SK-N-SH (cell line): Measurements from ENCODE around the gene SLC43A3. TPM values are rescaled to one million over a fixed set of nuclear protein-coding genes. Genes with fewer than 3 reads are reported as not detected.

Source experiments
- CTCF ChIA-PET: fragments of 300-600, 350-600 bp; formaldehyde crosslinking; extraction: SDS; loops from one replicate; lab custom pipeline; 2021; lab: Yijun Ruan, JAX
- POLR2A ChIA-PET: fragments of 350-600 bp; sonication (Branson Sonifier 250); formaldehyde crosslinking; extraction: SDS; loops from one replicate; lab custom pipeline; 2020; ENCODE audit warnings: antibody characterized with exemption, inconsistent platforms; lab: Yijun Ruan, JAX
- DNase-seq: peaks from one replicate; pipeline ENCODE4 v3.0.0; 2012
- H2AFZ ChIP-seq: fragments of 200-600 bp; sonication (generic); 2 replicates; pipeline ENCODE4 v1.8.1; 2016; ENCODE audit warnings: antibody characterized with exemption, mild to moderate bottlenecking, low read depth
- H3F3A ChIP-seq: fragments of 200-600 bp; sonication (generic); replicated peaks from 2 replicates; pipeline ENCODE3; 2016; ENCODE audit warnings: antibody characterized with exemption, mild to moderate bottlenecking; ENCODE audit not compliant: insufficient read depth
- H3K27ac ChIP-seq, 2 experiments: fragments of 200-500 bp in 1 of 2; fragments of 200-600 bp in 1 of 2; sonication (Bioruptor generic) in 1 of 2; sonication (generic), shearing (Covaris generic) in 1 of 2; 2 replicates each; pipeline versions ENCODE4 v1.5.1 to v1.6.1; 2014 to 2016; ENCODE audit warnings: low read depth in 2 of 2, inconsistent platforms in 1 of 2, low read length in 1 of 2, mild to moderate bottlenecking in 1 of 2, mixed read lengths in 1 of 2
- H3K27me3 ChIP-seq: fragments of 200-600 bp; sonication (generic), shearing (Covaris generic); 2 replicates; pipeline ENCODE4 v1.6.1; 2016; ENCODE audit warnings: mixed run types; ENCODE audit not compliant: insufficient read depth
- H3K36me3 ChIP-seq, 2 experiments: fragments of 200-500 bp in 1 of 2; fragments of 200-600 bp in 1 of 2; sonication (Bioruptor generic) in 1 of 2; sonication (generic) in 1 of 2; replicated peaks in 1 of 2; 2 replicates each; pipeline versions ENCODE3 to v1.5.1; 2014 to 2016; ENCODE audit warnings: low read length in 1 of 2, mild to moderate bottlenecking in 1 of 2; ENCODE audit not compliant: insufficient read depth in 2 of 2, control insufficient read depth in 1 of 2
- H3K4me1 ChIP-seq, 2 experiments: fragments of 200-500 bp in 1 of 2; fragments of 200-600 bp in 1 of 2; sonication (Bioruptor generic) in 1 of 2; sonication (generic), shearing (Covaris generic) in 1 of 2; 2 replicates each; pipeline versions ENCODE4 v1.5.1 to v1.6.1; 2014 to 2016; ENCODE audit warnings: low read depth in 1 of 2, low read length in 1 of 2, mixed run types in 1 of 2; ENCODE audit not compliant: insufficient read depth in 2 of 2, control insufficient read depth in 1 of 2
- H3K4me2 ChIP-seq: fragments of 200-600 bp; sonication (generic), shearing (Covaris generic); 2 replicates; pipeline ENCODE4 v1.6.1; 2017; ENCODE audit warnings: mixed run types
- H3K4me3 ChIP-seq, 2 experiments: fragments of 200-500 bp in 1 of 2; fragments of 200-600 bp in 1 of 2; sonication (Bioruptor generic) in 1 of 2; sonication (generic), shearing (Covaris generic) in 1 of 2; 2 replicates each; pipeline versions ENCODE4 v1.5.1 to v1.8.1; 2014 to 2016; ENCODE audit warnings: low read depth in 2 of 2, inconsistent platforms in 1 of 2, low read length in 1 of 2, mild to moderate bottlenecking in 1 of 2, mixed read lengths in 1 of 2, moderate library complexity in 1 of 2
- H3K79me2 ChIP-seq: fragments of 200-600 bp; sonication (generic); 2 replicates; pipeline ENCODE4 v1.8.1; 2017; ENCODE audit warnings: mild to moderate bottlenecking; ENCODE audit not compliant: insufficient read depth
- H3K9ac ChIP-seq: fragments of 200-600 bp; sonication (generic); 2 replicates; pipeline ENCODE4 v1.6.1; 2017; ENCODE audit warnings: mixed run types
- H3K9me2 ChIP-seq: fragments of 200-600 bp; sonication (generic); 2 replicates; pipeline ENCODE4 v1.6.1; 2017; ENCODE audit warnings: mixed run types
- H3K9me3 ChIP-seq: fragments of 200-600 bp; sonication (generic); 2 replicates; pipeline ENCODE4 v1.6.1; 2017; ENCODE audit warnings: mixed run types, mild to moderate bottlenecking, moderate library complexity
- H4K20me1 ChIP-seq: fragments of 200-600 bp; sonication (generic); 2 replicates; pipeline ENCODE4 v1.6.1; 2017; ENCODE audit warnings: mild to moderate bottlenecking, mixed run types; ENCODE audit not compliant: insufficient read depth
- ELF1 ChIP-seq: IDR thresholded peaks from 2 replicates; pipeline ENCODE4 v1.4.0; 2012
- EP300 ChIP-seq, 2 experiments: IDR thresholded peaks; 2 replicates each; pipeline versions ENCODE4 v1.4.0 to v1.6.1; 2012; ENCODE audit warnings: borderline replicate concordance in 1 of 2, low read depth in 1 of 2, low read length in 1 of 2
- FOXJ3 ChIP-seq: sonication (generic); formaldehyde crosslinking; IDR thresholded peaks from 2 replicates; pipeline ENCODE4 v1.5.1; 2020; ENCODE audit warnings: mild to moderate bottlenecking, missing genetic modification reagents
- GATA2 ChIP-seq: sonication (generic); formaldehyde crosslinking; IDR thresholded peaks from 2 replicates; pipeline ENCODE4 v1.5.0; 2020; ENCODE audit warnings: mild to moderate bottlenecking, missing genetic modification reagents
- MXI1 ChIP-seq: IDR thresholded peaks from 2 replicates; pipeline ENCODE4 v1.6.1; 2012; ENCODE audit warnings: mild to moderate bottlenecking, low read depth, low read length, improper control_type of control experiment
- POLR2AphosphoS5 ChIP-seq: IDR thresholded peaks from 2 replicates; pipeline ENCODE4 v1.6.1; 2012; ENCODE audit warnings: low read depth, low read length
- RAD21 ChIP-seq: IDR thresholded peaks from 2 replicates; pipeline ENCODE4 v1.6.1; 2012; ENCODE audit warnings: mild to moderate bottlenecking, low read length
- RFX5 ChIP-seq: IDR thresholded peaks from 2 replicates; pipeline ENCODE4 v1.6.1; 2012; ENCODE audit warnings: mild to moderate bottlenecking, improper control_type of control experiment, low read length
- SMC3 ChIP-seq: IDR thresholded peaks from 2 replicates; pipeline ENCODE4 v1.6.1; 2012; ENCODE audit warnings: low read depth, low read length, improper control_type of control experiment
- TAF1 ChIP-seq: IDR thresholded peaks from 2 replicates; pipeline ENCODE4 v1.6.1; 2012; ENCODE audit warnings: low read depth, mild to moderate bottlenecking, low read length, moderate library complexity, borderline replicate concordance
- TCF12 ChIP-seq: IDR thresholded peaks from 2 replicates; pipeline ENCODE4 v1.4.0; 2012
- TEAD4 ChIP-seq: IDR thresholded peaks from 2 replicates; pipeline ENCODE4 v1.4.0; 2012; ENCODE audit warnings: mild to moderate bottlenecking, borderline replicate concordance; ENCODE audit not compliant: insufficient read depth
- YY1 ChIP-seq: IDR thresholded peaks from 2 replicates; pipeline ENCODE4 v1.4.0; 2012; ENCODE audit warnings: low read depth, mild to moderate bottlenecking
- WGBS: methylation state at CpG from one replicate; pipeline ENCODE4 v1.1.6; 2017; ENCODE audit warnings: low lambda C conversion rate; 5-methylcytosine and 5-hydroxymethylcytosine counted together
- polyA plus RNA-seq, 3 experiments: library from polyadenylated mRNA; depleted of rRNA; stranded (reverse); fragments of >200 nt; gene quantifications; 2 replicates each; pipeline ENCODE4 v1.2.3, GENCODE V29; 2012
- TF ChIP-seq, protein P1 (sequence below): IDR thresholded peaks from 2 replicates; pipeline ENCODE4 v1.4.0; 2012; ENCODE audit warnings: low read depth, borderline replicate concordance
- TF ChIP-seq, protein P2 (sequence below): IDR thresholded peaks from 2 replicates; pipeline ENCODE4 v1.4.0; 2012; ENCODE audit warnings: low read depth
- TF ChIP-seq, protein P3 (sequence below): fragments of 150-350 bp; IDR thresholded peaks from 2 replicates; pipeline ENCODE4 v1.6.1; 2016; ENCODE audit warnings: mild to moderate bottlenecking, low read depth, low read length
- TF ChIP-seq, protein P4 (sequence below): fragments of 200-600 bp; sonication (generic); IDR thresholded peaks from 2 replicates; pipeline ENCODE4 v1.6.1; 2017; ENCODE audit warnings: antibody characterized with exemption, mild to moderate bottlenecking, moderate library complexity

Gene SLC43A3
- polyA plus RNA-seq, 1 of the 3 experiments (the other 2 are of a cell fraction), result 4.1 TPM

DNA sequence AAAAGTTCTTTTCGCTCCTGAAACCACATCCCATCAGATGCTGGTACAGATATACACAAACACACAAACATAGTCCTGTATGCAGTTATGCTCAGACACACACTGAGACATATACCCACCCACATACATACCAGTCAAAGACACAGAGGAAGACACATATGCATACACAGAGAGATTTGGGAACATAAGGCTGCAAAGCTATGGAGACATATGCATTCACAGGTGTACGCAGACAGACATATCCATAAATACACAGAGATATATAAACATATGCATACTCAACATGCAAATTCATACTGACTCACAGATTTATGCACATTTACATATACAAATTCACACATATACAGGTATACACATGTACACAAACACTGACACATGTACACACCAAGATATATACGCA is 52.0 kb downstream of the SLC43A3 start:
- H3K4me1 ChIP-seq, result no peaks in the 10 kb centered on the region; a peak in 1 of 4 replicates
- H3K36me3 ChIP-seq, result no peaks in the 10 kb centered on the region
- 96% methylated on average over 3 of the region's 3 CpGs for WGBS
- no peak overlapping the region for H3K27ac ChIP-seq
- POLR2A ChIA-PET, result no interaction called here
- H4K20me1 ChIP-seq, result no peaks in the 10 kb centered on the region
- CTCF ChIA-PET, result no interaction called here
- H3K4me2 ChIP-seq, result no peak overlapping the region
- H3F3A ChIP-seq, result no peaks in the 10 kb centered on the region
- no peaks in the 10 kb centered on the region for H3K27me3 ChIP-seq
- no peak overlapping the region for H3K9ac ChIP-seq
- H3K4me3 ChIP-seq, result no peak overlapping the region
- H2AFZ ChIP-seq, result no peak overlapping the region
- no peaks in the 10 kb centered on the region for H3K79me2 ChIP-seq
- no peaks in the 10 kb centered on the region for H3K9me2 ChIP-seq
- no peak for TF ChIP-seq MXI1
- TF ChIP-seq, protein P1, sequence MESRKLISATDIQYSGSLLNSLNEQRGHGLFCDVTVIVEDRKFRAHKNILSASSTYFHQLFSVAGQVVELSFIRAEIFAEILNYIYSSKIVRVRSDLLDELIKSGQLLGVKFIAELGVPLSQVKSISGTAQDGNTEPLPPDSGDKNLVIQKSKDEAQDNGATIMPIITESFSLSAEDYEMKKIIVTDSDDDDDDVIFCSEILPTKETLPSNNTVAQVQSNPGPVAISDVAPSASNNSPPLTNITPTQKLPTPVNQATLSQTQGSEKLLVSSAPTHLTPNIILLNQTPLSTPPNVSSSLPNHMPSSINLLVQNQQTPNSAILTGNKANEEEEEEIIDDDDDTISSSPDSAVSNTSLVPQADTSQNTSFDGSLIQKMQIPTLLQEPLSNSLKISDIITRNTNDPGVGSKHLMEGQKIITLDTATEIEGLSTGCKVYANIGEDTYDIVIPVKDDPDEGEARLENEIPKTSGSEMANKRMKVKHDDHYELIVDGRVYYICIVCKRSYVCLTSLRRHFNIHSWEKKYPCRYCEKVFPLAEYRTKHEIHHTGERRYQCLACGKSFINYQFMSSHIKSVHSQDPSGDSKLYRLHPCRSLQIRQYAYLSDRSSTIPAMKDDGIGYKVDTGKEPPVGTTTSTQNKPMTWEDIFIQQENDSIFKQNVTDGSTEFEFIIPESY, result no peak
- TF ChIP-seq, all 33 proteins: peak for 0
- no peaks in the 10 kb centered on the region for H3K9me3 ChIP-seq
- DNase-seq, result no peak

DNA sequence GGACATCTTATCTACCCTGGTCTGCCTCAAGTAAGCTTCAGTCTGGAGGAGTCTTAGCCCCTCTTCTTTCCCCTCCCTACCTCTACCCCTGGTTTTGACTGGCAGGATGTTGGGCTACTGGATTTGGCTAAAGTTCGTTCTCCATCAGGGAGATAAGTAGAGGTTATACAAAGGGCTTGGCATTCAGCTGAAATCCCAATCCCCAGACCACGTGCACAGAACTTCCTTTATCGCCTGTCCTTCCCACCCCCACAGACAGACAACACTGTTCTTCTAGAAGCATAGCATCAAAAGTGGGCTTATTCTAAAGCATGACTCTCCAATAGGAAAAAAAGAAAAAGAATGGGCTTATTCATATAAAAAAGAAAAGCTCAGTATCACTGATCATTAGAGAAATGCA is 53.8 kb downstream of the SLC43A3 start:
- no peaks in the 10 kb centered on the region for H3K36me3 ChIP-seq
- no peaks in the 10 kb centered on the region for H3K27me3 ChIP-seq
- no peak overlapping the region for H3K9ac ChIP-seq
- no peak overlapping the region for H3K27ac ChIP-seq
- H3K4me3 ChIP-seq, result no peak overlapping the region
- CTCF ChIA-PET, result interaction anchor here (0.7 to 1.9 kb wide), 4 partner anchors 14 to 86 kb away, joined by 3 to 6 read pairs (median 4); no protein-coding TSS in a partner anchor
- H3K4me2 ChIP-seq, result no peak overlapping the region
- no peak for TF ChIP-seq RAD21
- TF ChIP-seq, all 33 proteins: peak for 0
- no peaks in the 10 kb centered on the region for H3K9me3 ChIP-seq
- no peaks in the 10 kb centered on the region for H3F3A ChIP-seq
- no peaks in the 10 kb centered on the region for H3K9me2 ChIP-seq
- H4K20me1 ChIP-seq, result no peaks in the 10 kb centered on the region
- H3K4me1 ChIP-seq, result no peaks in the 10 kb centered on the region; a peak in 1 of 4 replicates
- 37% methylated on average over 3 of the region's 3 CpGs for WGBS
- H3K79me2 ChIP-seq, result no peaks in the 10 kb centered on the region
- no peak overlapping the region for H2AFZ ChIP-seq
- no peak for DNase-seq
- POLR2A ChIA-PET, result no interaction called here

DNA sequence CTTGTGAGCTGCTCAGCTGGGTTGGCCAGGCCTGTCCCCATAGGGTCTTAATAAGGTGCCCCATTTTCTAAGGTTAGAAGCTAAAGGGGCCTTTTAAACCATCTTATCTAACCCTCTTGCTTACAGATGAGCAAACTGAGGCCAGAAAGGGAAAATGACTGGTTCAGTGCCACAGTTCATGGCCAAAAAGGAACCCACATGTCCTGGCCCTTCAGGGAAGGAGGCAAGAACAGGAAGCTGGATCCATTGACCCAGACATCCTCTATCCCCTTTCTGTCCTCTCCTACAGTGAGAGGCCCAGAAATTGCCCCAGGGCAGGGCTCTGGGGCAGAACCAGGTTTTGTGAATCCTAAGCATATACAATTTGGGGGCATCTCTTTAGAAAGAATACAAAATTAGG is 56.0 kb downstream of the SLC43A3 start:
- no peaks in the 10 kb centered on the region for H3K36me3 ChIP-seq
- ChIA-PET CTCF (interaction anchor here (1.6 kb wide), 2 partner anchors 21 to 25 kb away, joined by 5 to 8 read pairs; no protein-coding TSS in a partner anchor), POLR2A (no interaction called here)
- H3K27me3 ChIP-seq, result no peaks in the 10 kb centered on the region
- H3K9me2 ChIP-seq, result no peaks in the 10 kb centered on the region
- no peak overlapping the region for H2AFZ ChIP-seq
- no peaks in the 10 kb centered on the region for H3F3A ChIP-seq
- H3K4me3 ChIP-seq, result no peak overlapping the region
- H3K27ac ChIP-seq, result no peak overlapping the region
- H3K4me1 ChIP-seq, result no peaks in the 10 kb centered on the region
- H3K9me3 ChIP-seq, result no peaks in the 10 kb centered on the region
- no peak overlapping the region for H3K4me2 ChIP-seq
- DNase-seq, result no peak
- no peaks in the 10 kb centered on the region for H4K20me1 ChIP-seq
- no peaks in the 10 kb centered on the region for H3K79me2 ChIP-seq
- H3K9ac ChIP-seq, result no peak overlapping the region
- TF ChIP-seq TEAD4 (no peak), GATA2 (no peak), TCF12 (no peak), YY1 (no peak), RAD21 (no peak), EP300 (IDR thresholded peaks at IDR 0.05; ENCODE audit: borderline replicate concordance in 1 of 2, low read depth in 1 of 2, low read length in 1 of 2) (no peak), SMC3 (no peak), POLR2AphosphoS5 (no peak), RFX5 (no peak), ELF1 (no peak), TAF1 (no peak), FOXJ3 (CRISPR knock-in tag) (no peak)
- TF ChIP-seq, protein P2, sequence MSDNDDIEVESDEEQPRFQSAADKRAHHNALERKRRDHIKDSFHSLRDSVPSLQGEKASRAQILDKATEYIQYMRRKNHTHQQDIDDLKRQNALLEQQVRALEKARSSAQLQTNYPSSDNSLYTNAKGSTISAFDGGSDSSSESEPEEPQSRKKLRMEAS, result no peak
- TF ChIP-seq, protein P3, sequence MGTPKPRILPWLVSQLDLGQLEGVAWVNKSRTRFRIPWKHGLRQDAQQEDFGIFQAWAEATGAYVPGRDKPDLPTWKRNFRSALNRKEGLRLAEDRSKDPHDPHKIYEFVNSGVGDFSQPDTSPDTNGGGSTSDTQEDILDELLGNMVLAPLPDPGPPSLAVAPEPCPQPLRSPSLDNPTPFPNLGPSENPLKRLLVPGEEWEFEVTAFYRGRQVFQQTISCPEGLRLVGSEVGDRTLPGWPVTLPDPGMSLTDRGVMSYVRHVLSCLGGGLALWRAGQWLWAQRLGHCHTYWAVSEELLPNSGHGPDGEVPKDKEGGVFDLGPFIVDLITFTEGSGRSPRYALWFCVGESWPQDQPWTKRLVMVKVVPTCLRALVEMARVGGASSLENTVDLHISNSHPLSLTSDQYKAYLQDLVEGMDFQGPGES, result no peak
- TF ChIP-seq, protein P4, sequence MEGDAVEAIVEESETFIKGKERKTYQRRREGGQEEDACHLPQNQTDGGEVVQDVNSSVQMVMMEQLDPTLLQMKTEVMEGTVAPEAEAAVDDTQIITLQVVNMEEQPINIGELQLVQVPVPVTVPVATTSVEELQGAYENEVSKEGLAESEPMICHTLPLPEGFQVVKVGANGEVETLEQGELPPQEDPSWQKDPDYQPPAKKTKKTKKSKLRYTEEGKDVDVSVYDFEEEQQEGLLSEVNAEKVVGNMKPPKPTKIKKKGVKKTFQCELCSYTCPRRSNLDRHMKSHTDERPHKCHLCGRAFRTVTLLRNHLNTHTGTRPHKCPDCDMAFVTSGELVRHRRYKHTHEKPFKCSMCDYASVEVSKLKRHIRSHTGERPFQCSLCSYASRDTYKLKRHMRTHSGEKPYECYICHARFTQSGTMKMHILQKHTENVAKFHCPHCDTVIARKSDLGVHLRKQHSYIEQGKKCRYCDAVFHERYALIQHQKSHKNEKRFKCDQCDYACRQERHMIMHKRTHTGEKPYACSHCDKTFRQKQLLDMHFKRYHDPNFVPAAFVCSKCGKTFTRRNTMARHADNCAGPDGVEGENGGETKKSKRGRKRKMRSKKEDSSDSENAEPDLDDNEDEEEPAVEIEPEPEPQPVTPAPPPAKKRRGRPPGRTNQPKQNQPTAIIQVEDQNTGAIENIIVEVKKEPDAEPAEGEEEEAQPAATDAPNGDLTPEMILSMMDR, result no peak
